Lung (tissue), 12 donors: ENCODE measurements around the gene RAB11B. TPM values are rescaled to one million over a fixed set of nuclear protein-coding genes. Genes with fewer than 3 reads are reported as not detected.
"Not testable (repeated sequence)": the region's sequence is repeated elsewhere in the genome, so short reads cannot be mapped to it uniquely, and the experiment has no call there.

Source experiments
- ATAC-seq: fragments of 200-7000 bp; cut with Tn5 transposase; one replicate; pipeline ENCODE4 v1.9.1; 2020; ENCODE audit warnings: moderate number of reproducible peaks; ENCODE audit not compliant: insufficient read depth, low FRiP score
- DNase-seq, 3 donors: peaks; one replicate each; pipeline ENCODE4 v3.0.0-alpha.2; 2013 to 2017
- H3K27ac ChIP-seq, 2 donors: one replicate each; pipeline ENCODE4 v1.5.1; 2013; ENCODE audit warnings: mild to moderate bottlenecking in 2 of 2, moderate library complexity in 2 of 2, control low read depth in 1 of 2, inconsistent platforms in 1 of 2, low read depth in 1 of 2, low read length in 1 of 2
- H3K27me3 ChIP-seq, 3 donors: one replicate each; pipeline ENCODE4 v1.5.1; 2013; ENCODE audit warnings: low read length in 2 of 3; ENCODE audit not compliant: control insufficient read depth in 3 of 3, insufficient read depth in 3 of 3
- H3K36me3 ChIP-seq, 4 donors: one replicate each; pipeline ENCODE4 v1.5.1; 2013; ENCODE audit warnings: low read length in 4 of 4, mild to moderate bottlenecking in 1 of 4, moderate library complexity in 1 of 4; ENCODE audit not compliant: control insufficient read depth in 4 of 4, insufficient read depth in 4 of 4
- H3K4me1 ChIP-seq, 5 donors: one replicate each; pipeline ENCODE4 v1.5.1; 2013; ENCODE audit warnings: low read length in 5 of 5, mild to moderate bottlenecking in 2 of 5, moderate library complexity in 1 of 5; ENCODE audit not compliant: control insufficient read depth in 5 of 5, insufficient read depth in 5 of 5
- H3K4me3 ChIP-seq: one replicate; pipeline ENCODE4 v1.5.1; 2013; ENCODE audit warnings: mild to moderate bottlenecking, control low read depth, moderate library complexity
- H3K9ac ChIP-seq, 2 donors: one replicate each; pipeline ENCODE4 v1.5.1; 2013; ENCODE audit warnings: low read length in 2 of 2, control low read depth in 1 of 2; ENCODE audit not compliant: insufficient read depth in 1 of 2
- H3K9me3 ChIP-seq, 4 donors: one replicate each; pipeline ENCODE4 v1.5.1; 2013; ENCODE audit warnings: low read length in 3 of 4, mild to moderate bottlenecking in 1 of 4, moderate library complexity in 1 of 4; ENCODE audit not compliant: control insufficient read depth in 4 of 4, insufficient read depth in 3 of 4
- WGBS, 2 donors: extraction: QIAGEN DNeasy Blood & Tissue Kit; methylation state at CpG; one replicate each; pipeline ENCODE4 v1.1.7; 2013; 5-methylcytosine and 5-hydroxymethylcytosine counted together
- polyA plus RNA-seq, 2 donors: library from polyadenylated mRNA; stranded (reverse); fragments of 200-250 nt; gene quantifications; one replicate each; pipeline ENCODE4 v1.2.1, GENCODE V29; 2013
- total RNA-seq, 2 donors: library from RNA; depleted of rRNA in 1 of 2; stranded (reverse); fragments of >200 nt in 1 of 2; gene quantifications; one replicate each; pipeline ENCODE4 v1.2.1, GENCODE V29; 2014 to 2021
- TF ChIP-seq, protein P1 (sequence below): IDR thresholded peaks from 2 replicates; pipeline ENCODE4 v1.5.1; 2012; ENCODE audit warnings: mild to moderate bottlenecking; ENCODE audit errors: control extremely low read depth, extremely low read depth
- donor health status: control.
- donor health status: control.
- donor health status: Bipolar disorder and iron deficiency.
- donor health status: healthy.
- donor health status: DM: yes; HTN: yes; CAD: no.

Gene RAB11B
- total and polyA plus RNA-seq, 4 donors = 91.1 to 148 (median 121) TPM

GRCh38 chr19:8373867-8374813 lies 16.0 kb upstream of the RAB11B start:
- Histone ChIP-seq H3K4me3 (no peak overlapping the region), H3K4me1 (peaks cover 0 to 5% (median 0%) of the 10 kb centered on the region in 5 donors), H3K9ac (no peak overlapping the region), H3K27me3 (no peaks in the 10 kb centered on the region), H3K27ac (no peak overlapping the region), H3K9me3 (no peaks in the 10 kb centered on the region), H3K36me3 (peaks cover 2 to 8% (median 5%) of the 10 kb centered on the region in 4 donors)
- TF ChIP-seq, protein P1, sequence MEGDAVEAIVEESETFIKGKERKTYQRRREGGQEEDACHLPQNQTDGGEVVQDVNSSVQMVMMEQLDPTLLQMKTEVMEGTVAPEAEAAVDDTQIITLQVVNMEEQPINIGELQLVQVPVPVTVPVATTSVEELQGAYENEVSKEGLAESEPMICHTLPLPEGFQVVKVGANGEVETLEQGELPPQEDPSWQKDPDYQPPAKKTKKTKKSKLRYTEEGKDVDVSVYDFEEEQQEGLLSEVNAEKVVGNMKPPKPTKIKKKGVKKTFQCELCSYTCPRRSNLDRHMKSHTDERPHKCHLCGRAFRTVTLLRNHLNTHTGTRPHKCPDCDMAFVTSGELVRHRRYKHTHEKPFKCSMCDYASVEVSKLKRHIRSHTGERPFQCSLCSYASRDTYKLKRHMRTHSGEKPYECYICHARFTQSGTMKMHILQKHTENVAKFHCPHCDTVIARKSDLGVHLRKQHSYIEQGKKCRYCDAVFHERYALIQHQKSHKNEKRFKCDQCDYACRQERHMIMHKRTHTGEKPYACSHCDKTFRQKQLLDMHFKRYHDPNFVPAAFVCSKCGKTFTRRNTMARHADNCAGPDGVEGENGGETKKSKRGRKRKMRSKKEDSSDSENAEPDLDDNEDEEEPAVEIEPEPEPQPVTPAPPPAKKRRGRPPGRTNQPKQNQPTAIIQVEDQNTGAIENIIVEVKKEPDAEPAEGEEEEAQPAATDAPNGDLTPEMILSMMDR = no peak
- no peak for ATAC-seq
- no peak for DNase-seq
- 85 to 91% methylated on average over 26 of the region's 26 CpGs for WGBS, 2 donors

DNA sequence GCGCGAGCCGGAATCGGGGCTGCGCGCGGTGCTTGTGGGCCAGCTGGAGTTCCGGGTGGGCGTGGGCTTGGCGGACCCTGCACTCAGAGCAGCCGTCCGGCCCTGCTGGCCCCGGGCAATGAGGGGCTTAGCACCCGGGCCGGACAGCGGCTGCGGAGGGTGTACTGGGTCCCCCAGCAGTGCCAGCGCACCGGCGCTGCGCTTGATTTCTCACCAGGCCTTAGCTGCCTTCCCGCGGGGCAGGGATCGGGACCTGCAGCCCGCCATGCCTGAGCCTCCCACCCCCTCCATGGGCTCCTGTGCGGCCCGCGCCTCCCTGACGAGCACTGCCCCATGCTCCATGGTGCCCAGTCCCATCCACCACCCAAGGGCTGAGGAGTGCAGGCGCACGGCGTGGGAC lies 14.4 kb upstream of the RAB11B start:
- H3K9ac ChIP-seq, ATAC-seq, H3K36me3 ChIP-seq, H3K4me3 ChIP-seq, DNase-seq, H3K27ac ChIP-seq, H3K27me3 ChIP-seq, H3K4me1 ChIP-seq, H3K9me3 ChIP-seq: not testable (repeated sequence)
- WGBS, 2 donors = 97% methylated on average over 32 of the region's 32 CpGs

- not testable (repeated sequence) for ATAC-seq, H3K9me3 ChIP-seq, H3K36me3 ChIP-seq, H3K27me3 ChIP-seq, H3K4me1 ChIP-seq, H3K4me3 ChIP-seq, H3K9ac ChIP-seq, DNase-seq, H3K27ac ChIP-seq
- WGBS, 2 donors = 90 to 96% methylated on average over 10 of the region's 10 CpGs
Observed at GRCh38 chr19:8376373-8376974, 13.7 kb upstream of the RAB11B start.

GRCh38 chr19:8377598-8377997 lies 12.6 kb upstream of the RAB11B start:
- Histone ChIP-seq H3K27ac (no peak overlapping the region), H3K4me1 (no peaks in the 10 kb centered on the region), H3K27me3 (no peaks in the 10 kb centered on the region), H3K9ac (no peak overlapping the region), H3K4me3 (no peak overlapping the region), H3K9me3 (no peaks in the 10 kb centered on the region), H3K36me3 (peaks cover 2 to 8% (median 3%) of the 10 kb centered on the region in 4 donors)
- no peak for DNase-seq
- no peak for ATAC-seq
- TF ChIP-seq, protein P1 = no peak
- WGBS, 2 donors = 20 to 50% methylated on average over 1 of the region's 1 CpG

DNA sequence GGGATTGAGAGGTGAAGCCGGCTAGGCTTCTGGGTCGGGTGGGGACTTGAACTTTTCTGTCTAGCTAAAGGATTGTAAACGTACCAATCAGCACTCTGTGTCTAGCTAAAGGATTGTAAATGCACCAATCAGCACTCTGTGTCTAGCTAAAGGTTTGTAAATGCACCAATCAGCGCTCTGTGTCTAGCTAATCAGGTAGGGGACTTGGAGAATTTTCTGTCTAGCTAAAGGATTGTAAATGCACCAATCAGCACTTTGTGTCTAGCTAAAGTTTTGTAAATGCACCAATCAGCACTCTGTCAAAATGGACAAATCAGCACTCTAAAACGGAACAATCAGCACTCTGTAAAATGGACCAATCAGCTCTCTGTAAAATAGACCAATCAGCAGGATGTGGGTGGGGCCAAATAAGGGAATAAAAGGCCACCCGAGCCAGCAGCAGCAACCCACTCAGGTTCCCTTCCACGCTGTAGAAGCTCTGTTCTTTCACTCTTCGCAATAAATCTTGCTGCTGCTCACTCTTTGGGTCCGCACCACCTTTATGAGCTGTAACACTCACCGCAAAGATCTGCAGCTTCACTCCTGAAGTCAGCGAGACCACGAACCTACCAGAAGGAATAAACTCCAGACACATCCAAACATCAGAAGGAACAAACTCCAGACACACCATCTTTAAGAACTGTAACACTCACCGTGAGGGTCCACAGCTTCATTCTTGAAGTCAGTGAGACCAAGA lies 10.8 kb upstream of the RAB11B start:
- not testable (repeated sequence) for H3K4me3 ChIP-seq, DNase-seq, H3K36me3 ChIP-seq, H3K27me3 ChIP-seq, H3K9ac ChIP-seq, H3K27ac ChIP-seq, ATAC-seq, H3K9me3 ChIP-seq, H3K4me1 ChIP-seq
- 97% methylated on average over 13 of the region's 13 CpGs for WGBS, 2 donors

DNA sequence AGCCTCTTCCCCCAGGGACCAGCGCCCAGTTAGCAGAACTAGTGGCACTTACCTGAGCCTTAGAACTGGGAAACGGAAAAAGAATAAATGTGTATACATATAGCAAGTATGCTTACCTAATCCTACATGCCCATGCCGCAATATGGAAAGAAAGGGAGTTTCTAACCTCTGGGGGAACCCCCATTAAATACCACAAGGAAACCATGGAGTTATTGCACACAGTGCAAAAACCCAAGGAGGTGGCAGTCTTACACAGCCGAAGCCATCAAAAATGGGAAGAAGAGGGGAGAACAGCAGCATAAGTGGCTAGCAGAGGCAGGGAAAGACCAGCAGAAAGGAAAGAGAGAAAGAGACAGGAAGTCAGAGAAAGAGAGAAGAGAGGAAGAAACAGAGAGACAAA lies 5.6 kb upstream of the RAB11B start:
- DNase-seq, H3K9me3 ChIP-seq, H3K27ac ChIP-seq, H3K4me1 ChIP-seq, H3K36me3 ChIP-seq, H3K9ac ChIP-seq, H3K27me3 ChIP-seq, ATAC-seq, H3K4me3 ChIP-seq: not testable (repeated sequence)
- WGBS, 2 donors = 36 to 58% methylated on average over 4 of the region's 4 CpGs
